Measurements from ENCODE around the gene C1orf198. TPM values are rescaled to one million over a fixed set of nuclear protein-coding genes. Genes with fewer than 3 reads are reported as not detected.

The C1orf198 gene
- polyA plus RNA-seq, 1 donor (not counting 4 experiments of a cell fraction or from before 2014, with no cell fraction given) = 6.8 TPM

DNA sequence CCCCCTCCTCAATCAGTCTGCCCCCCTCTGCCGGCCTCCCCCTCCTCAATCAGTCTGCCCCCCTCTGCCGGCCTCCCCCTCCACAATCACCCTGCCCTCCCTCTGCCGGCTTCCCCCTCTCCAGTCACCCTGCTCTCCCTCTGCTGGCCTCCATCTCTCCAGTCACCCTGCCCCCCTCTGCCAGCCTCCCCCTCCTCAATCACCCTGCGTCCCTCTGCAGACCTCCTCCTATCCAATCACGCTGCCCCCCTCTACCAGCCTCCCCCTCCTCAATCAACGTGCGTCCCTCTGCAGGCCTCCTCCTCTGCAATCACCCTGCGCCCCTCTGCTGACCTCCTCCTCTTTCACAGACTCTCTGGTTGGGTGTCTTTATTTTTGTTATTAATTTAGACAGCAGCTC is 11.5 kb upstream of the C1orf198 start:
- no peaks in the 10 kb centered on the region for H3K36me3 ChIP-seq (ENCODE audit: control insufficient read depth in 2 of 2, extremely low read depth in 1 of 2, insufficient read depth in 2 of 2, low read length in 2 of 2)
- dilution Hi-C loops (cut with MboI; ENCODE audit: extremely low pct_ligation_motif_present, low sequenced_read_pairs) = no loop called here
- no peak overlapping the region for H2AFZ ChIP-seq (ENCODE audit: control insufficient read depth, low read length)
- H3K4me1 ChIP-seq (ENCODE audit: control insufficient read depth, extremely low read depth, insufficient read depth, low read length) = no peaks in the 10 kb centered on the region
- H3K4me2 ChIP-seq (ENCODE audit: control insufficient read depth, extremely low read depth, insufficient read depth, low read depth, low read length) = no peak overlapping the region
- DNase-seq (ENCODE audit: low read depth, low spot score) = no peak
- no peaks in the 10 kb centered on the region for H3K9me1 ChIP-seq (ENCODE audit: control insufficient read depth, extremely low read depth, insufficient read depth, low read length)
- H3K79me2 ChIP-seq (ENCODE audit: control insufficient read depth, insufficient read depth, low read length) = no peaks in the 10 kb centered on the region
- TF ChIP-seq, protein P1, sequence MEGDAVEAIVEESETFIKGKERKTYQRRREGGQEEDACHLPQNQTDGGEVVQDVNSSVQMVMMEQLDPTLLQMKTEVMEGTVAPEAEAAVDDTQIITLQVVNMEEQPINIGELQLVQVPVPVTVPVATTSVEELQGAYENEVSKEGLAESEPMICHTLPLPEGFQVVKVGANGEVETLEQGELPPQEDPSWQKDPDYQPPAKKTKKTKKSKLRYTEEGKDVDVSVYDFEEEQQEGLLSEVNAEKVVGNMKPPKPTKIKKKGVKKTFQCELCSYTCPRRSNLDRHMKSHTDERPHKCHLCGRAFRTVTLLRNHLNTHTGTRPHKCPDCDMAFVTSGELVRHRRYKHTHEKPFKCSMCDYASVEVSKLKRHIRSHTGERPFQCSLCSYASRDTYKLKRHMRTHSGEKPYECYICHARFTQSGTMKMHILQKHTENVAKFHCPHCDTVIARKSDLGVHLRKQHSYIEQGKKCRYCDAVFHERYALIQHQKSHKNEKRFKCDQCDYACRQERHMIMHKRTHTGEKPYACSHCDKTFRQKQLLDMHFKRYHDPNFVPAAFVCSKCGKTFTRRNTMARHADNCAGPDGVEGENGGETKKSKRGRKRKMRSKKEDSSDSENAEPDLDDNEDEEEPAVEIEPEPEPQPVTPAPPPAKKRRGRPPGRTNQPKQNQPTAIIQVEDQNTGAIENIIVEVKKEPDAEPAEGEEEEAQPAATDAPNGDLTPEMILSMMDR (optimal IDR thresholded peaks at IDR 0.05 in 1 of 3, IDR thresholded peaks at IDR 0.05 in 1 of 3, conservative IDR thresholded peaks at IDR 0.05 in 1 of 3; ENCODE audit: extremely low read depth in 1 of 3, insufficient read depth in 2 of 3, low read length in 3 of 3) = no peak
- TF ChIP-seq EZH2 (IDR thresholded peaks at IDR 0.05; ENCODE audit: low read length) = no peak
- H3K27me3 ChIP-seq (ENCODE audit: control insufficient read depth, extremely low read depth, insufficient read depth, low read length) = no peaks in the 10 kb centered on the region
- no peaks in the 10 kb centered on the region for H4K20me1 ChIP-seq (ENCODE audit: control insufficient read depth, extremely low read depth, insufficient read depth, low read length)
- FAIRE-seq = no peak
- no peak overlapping the region for H3K4me3 ChIP-seq (ENCODE audit: control insufficient read depth in 2 of 3, extremely low read depth in 1 of 3, insufficient read depth in 2 of 3, low read depth in 1 of 3, low read length in 3 of 3)
- no peak overlapping the region for H3K27ac ChIP-seq (ENCODE audit: control insufficient read depth, insufficient read depth, low read length)
- H3K9me3 ChIP-seq (ENCODE audit: control insufficient read depth, low read depth, low read length) = peaks cover 2% of the 10 kb centered on the region
- H3K9ac ChIP-seq (ENCODE audit: control insufficient read depth, extremely low read depth, insufficient read depth, low read length) = no peak overlapping the region

DNA sequence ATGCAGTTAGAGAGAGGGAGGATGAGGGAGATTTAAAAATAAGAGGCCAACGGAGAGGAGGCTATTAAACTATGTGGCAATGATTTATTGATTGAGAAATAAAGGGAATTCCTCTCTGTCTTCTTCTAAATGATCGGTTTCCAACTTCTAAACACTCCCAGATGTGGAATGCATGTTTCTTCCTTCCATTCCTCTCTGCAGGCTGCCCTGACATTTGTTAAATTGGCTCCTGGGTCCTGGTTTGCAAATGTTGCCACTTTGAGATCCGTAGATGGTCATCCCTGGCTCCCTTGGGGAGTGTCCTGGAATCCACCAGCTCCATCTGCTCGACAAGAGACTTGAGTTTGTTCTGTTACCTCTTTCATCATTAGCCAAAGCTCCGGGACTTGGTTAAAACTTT is 10.3 kb upstream of the C1orf198 start:
- dilution Hi-C loops (cut with MboI; ENCODE audit: extremely low pct_ligation_motif_present, low sequenced_read_pairs) = no loop called here
- Histone ChIP-seq H4K20me1 (ENCODE audit: control insufficient read depth, extremely low read depth, insufficient read depth, low read length) (no peaks in the 10 kb centered on the region), H3K4me3 (ENCODE audit: control insufficient read depth in 2 of 3, extremely low read depth in 1 of 3, insufficient read depth in 2 of 3, low read depth in 1 of 3, low read length in 3 of 3) (no peak overlapping the region), H3K9ac (ENCODE audit: control insufficient read depth, extremely low read depth, insufficient read depth, low read length) (no peak overlapping the region), H3K79me2 (ENCODE audit: control insufficient read depth, insufficient read depth, low read length) (no peaks in the 10 kb centered on the region), H3K27ac (ENCODE audit: control insufficient read depth, insufficient read depth, low read length) (no peak overlapping the region), H3K27me3 (ENCODE audit: control insufficient read depth, extremely low read depth, insufficient read depth, low read length) (no peaks in the 10 kb centered on the region), H3K9me1 (ENCODE audit: control insufficient read depth, extremely low read depth, insufficient read depth, low read length) (no peaks in the 10 kb centered on the region), H3K36me3 (ENCODE audit: control insufficient read depth in 2 of 2, extremely low read depth in 1 of 2, insufficient read depth in 2 of 2, low read length in 2 of 2) (no peaks in the 10 kb centered on the region), H3K9me3 (ENCODE audit: control insufficient read depth, low read depth, low read length) (no peaks in the 10 kb centered on the region), H3K4me2 (ENCODE audit: control insufficient read depth, extremely low read depth, insufficient read depth, low read depth, low read length) (no peak overlapping the region), H3K4me1 (ENCODE audit: control insufficient read depth, extremely low read depth, insufficient read depth, low read length) (no peaks in the 10 kb centered on the region), H2AFZ (ENCODE audit: control insufficient read depth, low read length) (no peak overlapping the region)
- DNase-seq (ENCODE audit: low read depth, low spot score) = no peak
- TF ChIP-seq, protein P1 (optimal IDR thresholded peaks at IDR 0.05 in 1 of 3, IDR thresholded peaks at IDR 0.05 in 1 of 3, conservative IDR thresholded peaks at IDR 0.05 in 1 of 3; ENCODE audit: extremely low read depth in 1 of 3, insufficient read depth in 2 of 3, low read length in 3 of 3) = no peak
- TF ChIP-seq EZH2 (IDR thresholded peaks at IDR 0.05; ENCODE audit: low read length) = no peak
- no peak for FAIRE-seq

Data from keratinocyte (primary cell).